Activated T-helper 2 cell treated with anti-CD3 and anti-CD28 coated beads, Interferon-gamma antibody, Interleukin-2, Interleukin-4, amounts not matched to agents 10 μg/mL and 5 μg/mL and 100 μg/mL, durations not matched to agents 14 hours and 24 hours and 36 hours (primary cell): ENCODE data around the gene ZNF445. TPM values are rescaled to one million over a fixed set of nuclear protein-coding genes. Genes with fewer than 3 reads are reported as not detected.

Source experiments
- DNase-seq: peaks from one replicate; pipeline ENCODE4 v3.0.0; 2021; ENCODE audit warnings: low spot score
- H3K27ac Mint-ChIP-seq: one replicate; pipeline ENCODE4 v1.8.0; 2021; ENCODE audit warnings: mixed read lengths
- H3K27me3 Mint-ChIP-seq: one replicate; pipeline ENCODE4 v1.8.0; 2021; ENCODE audit warnings: low read depth, mixed read lengths
- H3K36me3 Mint-ChIP-seq: one replicate; pipeline ENCODE4 v1.8.0; 2021; ENCODE audit warnings: low read depth, mixed read lengths
- H3K4me1 Mint-ChIP-seq: one replicate; pipeline ENCODE4 v1.8.0; 2021; ENCODE audit warnings: low read depth, mixed read lengths
- H3K4me3 Mint-ChIP-seq: one replicate; pipeline ENCODE4 v1.8.0; 2021; ENCODE audit warnings: low read depth, mild to moderate bottlenecking, moderate library complexity, mixed read lengths
- H3K9me3 Mint-ChIP-seq: one replicate; pipeline ENCODE4 v1.8.0; 2021; ENCODE audit warnings: mixed read lengths
- intact Hi-C: fragments of 100-400 bp; cut with micrococcal nuclease; formaldehyde crosslinking; loops from one replicate; pipeline ENCODE4 v1.15.1; 2023
- total RNA-seq: library from RNA; stranded (reverse); gene quantifications from 2 replicates; pipeline ENCODE4 v1.2.3, GENCODE V29; 2022

The ZNF445 gene
- total RNA-seq, 1 donor from 2014 or later = 22.6 TPM

- H3K27ac Mint-ChIP-seq = peak overlapping the region; percentile 11
These were observed 32.4 kb downstream of the ZNF445 start for GRCh38 chr3:44444896-44445691.

GRCh38 chr3:44444437-44444836, 33.0 kb downstream of the ZNF445 start:
- H3K4me3 Mint-ChIP-seq = no peak overlapping the region
- H3K4me1 Mint-ChIP-seq = peaks cover 40% of the 10 kb centered on the region
- H3K27me3 Mint-ChIP-seq = no peaks in the 10 kb centered on the region
- H3K27ac Mint-ChIP-seq = no peak overlapping the region
- peaks cover 83% of the 10 kb centered on the region for H3K36me3 Mint-ChIP-seq
- DNase-seq = no peak
- intact Hi-C loops = no loop called here
- H3K9me3 Mint-ChIP-seq = peaks cover 35% of the 10 kb centered on the region

More at GRCh38 chr3:44444896-44445691, 32.4 kb downstream of the ZNF445 start:
- Mint-ChIP-seq H3K4me3 (no peak overlapping the region), H3K27me3 (no peaks in the 10 kb centered on the region), H3K36me3 (peaks cover 87% of the 10 kb centered on the region), H3K4me1 (peaks cover 35% of the 10 kb centered on the region), H3K9me3 (peaks cover 37% of the 10 kb centered on the region)
- intact Hi-C loops = no loop called here
- no peak for DNase-seq

- Mint-ChIP-seq H3K27ac (peak overlapping the region; percentile 54), H3K9me3 (peaks cover 18% of the 10 kb centered on the region), H3K27me3 (no peaks in the 10 kb centered on the region), H3K4me1 (peaks cover 47% of the 10 kb centered on the region), H3K36me3 (peaks cover 71% of the 10 kb centered on the region), H3K4me3 (peak overlapping the region; percentile 28)
- intact Hi-C loops = no loop called here
- DNase-seq = no peak
These were observed 34.7 kb downstream of the ZNF445 start for GRCh38 chr3:44442596-44443309.

- intact Hi-C loops = loop anchor here (1.0 kb wide), 4 partner anchors 29 to 101 kb away; partner anchors contain the start of genes TCAIM and ZNF445
- Mint-ChIP-seq H3K36me3 (peaks cover 57% of the 10 kb centered on the region), H3K27ac (peak overlapping the region; percentile 90)
These were observed 37.8 kb downstream of the ZNF445 start for GRCh38 chr3:44439499-44440295.

GRCh38 chr3:44437800-44438199, 39.7 kb downstream of the ZNF445 start:
- no peaks in the 10 kb centered on the region for H3K9me3 Mint-ChIP-seq
- intact Hi-C loops = no loop called here
- peaks cover 46% of the 10 kb centered on the region for H3K36me3 Mint-ChIP-seq
- H3K27ac Mint-ChIP-seq = no peak overlapping the region
- H3K4me1 Mint-ChIP-seq = peaks cover 42% of the 10 kb centered on the region
- H3K27me3 Mint-ChIP-seq = no peaks in the 10 kb centered on the region
- H3K4me3 Mint-ChIP-seq = no peak overlapping the region
- DNase-seq = no peak

More at GRCh38 chr3:44439499-44440295, 37.8 kb downstream of the ZNF445 start:
- Mint-ChIP-seq H3K4me1 (peaks cover 44% of the 10 kb centered on the region), H3K4me3 (peak overlapping the region; percentile 57), H3K9me3 (no peaks in the 10 kb centered on the region), H3K27me3 (no peaks in the 10 kb centered on the region)
- DNase-seq = peak; percentile 71

GRCh38 chr3:44436181-44436580, 41.3 kb downstream of the ZNF445 start:
- Mint-ChIP-seq H3K27me3 (no peaks in the 10 kb centered on the region), H3K27ac (no peak overlapping the region)
- intact Hi-C loops = no loop called here

GRCh38 chr3:44434834-44435510, 42.5 kb downstream of the ZNF445 start:
- DNase-seq = no peak
- intact Hi-C loops = no loop called here
- Mint-ChIP-seq H3K27me3 (no peaks in the 10 kb centered on the region), H3K36me3 (peaks cover 24% of the 10 kb centered on the region), H3K9me3 (no peaks in the 10 kb centered on the region), H3K27ac (no peak overlapping the region), H3K4me1 (peaks cover 17% of the 10 kb centered on the region), H3K4me3 (no peak overlapping the region)

More at GRCh38 chr3:44436181-44436580, 41.3 kb downstream of the ZNF445 start:
- Mint-ChIP-seq H3K4me3 (no peak overlapping the region), H3K9me3 (no peaks in the 10 kb centered on the region), H3K4me1 (peaks cover 26% of the 10 kb centered on the region), H3K36me3 (peaks cover 30% of the 10 kb centered on the region)
- DNase-seq = no peak

GRCh38 chr3:44430466-44430865, 47.0 kb downstream of the ZNF445 start:
- Mint-ChIP-seq H3K4me1 (peaks cover 4% of the 10 kb centered on the region), H3K4me3 (no peak overlapping the region), H3K36me3 (peaks cover 1% of the 10 kb centered on the region), H3K27ac (no peak overlapping the region), H3K9me3 (no peaks in the 10 kb centered on the region), H3K27me3 (no peaks in the 10 kb centered on the region)
- intact Hi-C loops = no loop called here
- DNase-seq = no peak

GRCh38 chr3:44429459-44429858, 48.0 kb downstream of the ZNF445 start:
- intact Hi-C loops = no loop called here
- H3K4me1 Mint-ChIP-seq = peaks cover 3% of the 10 kb centered on the region
- H3K9me3 Mint-ChIP-seq = no peaks in the 10 kb centered on the region
- no peak overlapping the region for H3K27ac Mint-ChIP-seq
- H3K36me3 Mint-ChIP-seq = no peaks in the 10 kb centered on the region
- no peaks in the 10 kb centered on the region for H3K27me3 Mint-ChIP-seq
- no peak overlapping the region for H3K4me3 Mint-ChIP-seq
- no peak for DNase-seq

- DNase-seq = no peak
- Mint-ChIP-seq H3K27ac (no peak overlapping the region), H3K27me3 (no peaks in the 10 kb centered on the region), H3K4me1 (no peaks in the 10 kb centered on the region), H3K4me3 (no peak overlapping the region), H3K36me3 (no peaks in the 10 kb centered on the region), H3K9me3 (no peaks in the 10 kb centered on the region)
- intact Hi-C loops = no loop called here
These were observed 48.6 kb downstream of the ZNF445 start for GRCh38 chr3:44428910-44429309.

- H3K4me3 Mint-ChIP-seq = no peak overlapping the region
- no peaks in the 10 kb centered on the region for H3K9me3 Mint-ChIP-seq
- H3K27me3 Mint-ChIP-seq = no peaks in the 10 kb centered on the region
- no peak for DNase-seq
- no peaks in the 10 kb centered on the region for H3K36me3 Mint-ChIP-seq
- intact Hi-C loops = no loop called here
- H3K4me1 Mint-ChIP-seq = no peaks in the 10 kb centered on the region
- H3K27ac Mint-ChIP-seq = no peak overlapping the region
These were observed 49.8 kb downstream of the ZNF445 start for GRCh38 chr3:44427683-44428082.

- Mint-ChIP-seq H3K9me3 (no peaks in the 10 kb centered on the region), H3K27me3 (no peaks in the 10 kb centered on the region), H3K27ac (no peak overlapping the region), H3K4me1 (no peaks in the 10 kb centered on the region), H3K4me3 (no peak overlapping the region), H3K36me3 (no peaks in the 10 kb centered on the region)
- DNase-seq = no peak
- intact Hi-C loops = no loop called here
These were observed 52.7 kb downstream of the ZNF445 start for GRCh38 chr3:44424758-44425157.
